Thyroid gland (tissue), 4 donors: ENCODE data around the gene SPTLC2.
"Not testable (repeated sequence)": the region's sequence is repeated elsewhere in the genome, so short reads cannot be mapped to it uniquely, and the experiment has no call there.

Experiments
- POLR2A ChIP-seq, 2 donors: fragments of 450-650 bp; IDR thresholded peaks; one replicate each; pipeline ENCODE4 v1.6.1; 2017; ENCODE audit warnings: antibody characterized with exemption in 2 of 2, mild to moderate bottlenecking in 2 of 2, moderate library complexity in 1 of 2
- TF ChIP-seq, protein P1 (sequence below), 6 experiments: fragments of 200-600 bp in 3 of 6; fragments of 450-650 bp in 3 of 6; sonication (generic) in 3 of 6; IDR thresholded peaks; one replicate each; pipeline ENCODE4 v1.5.1; 2016 to 2019; ENCODE audit warnings: antibody characterized with exemption in 6 of 6, mild to moderate bottlenecking in 2 of 6, inconsistent platforms in 1 of 6, moderate library complexity in 1 of 6

GRCh38 chr14:77588411-77589025, 27.9 kb downstream of the SPTLC2 start:
- TF ChIP-seq, protein P1, sequence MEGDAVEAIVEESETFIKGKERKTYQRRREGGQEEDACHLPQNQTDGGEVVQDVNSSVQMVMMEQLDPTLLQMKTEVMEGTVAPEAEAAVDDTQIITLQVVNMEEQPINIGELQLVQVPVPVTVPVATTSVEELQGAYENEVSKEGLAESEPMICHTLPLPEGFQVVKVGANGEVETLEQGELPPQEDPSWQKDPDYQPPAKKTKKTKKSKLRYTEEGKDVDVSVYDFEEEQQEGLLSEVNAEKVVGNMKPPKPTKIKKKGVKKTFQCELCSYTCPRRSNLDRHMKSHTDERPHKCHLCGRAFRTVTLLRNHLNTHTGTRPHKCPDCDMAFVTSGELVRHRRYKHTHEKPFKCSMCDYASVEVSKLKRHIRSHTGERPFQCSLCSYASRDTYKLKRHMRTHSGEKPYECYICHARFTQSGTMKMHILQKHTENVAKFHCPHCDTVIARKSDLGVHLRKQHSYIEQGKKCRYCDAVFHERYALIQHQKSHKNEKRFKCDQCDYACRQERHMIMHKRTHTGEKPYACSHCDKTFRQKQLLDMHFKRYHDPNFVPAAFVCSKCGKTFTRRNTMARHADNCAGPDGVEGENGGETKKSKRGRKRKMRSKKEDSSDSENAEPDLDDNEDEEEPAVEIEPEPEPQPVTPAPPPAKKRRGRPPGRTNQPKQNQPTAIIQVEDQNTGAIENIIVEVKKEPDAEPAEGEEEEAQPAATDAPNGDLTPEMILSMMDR (IDR thresholded peaks at IDR 0.05) = not testable (repeated sequence)
- not testable (repeated sequence) for TF ChIP-seq POLR2A (IDR thresholded peaks at IDR 0.05)
